NT2/D1 (cell line): ENCODE data around the gene CBX2.

Experiments used
- DNase-seq: peaks from one replicate; pipeline ENCODE4 v3.0.0-alpha.2; 2011; ENCODE audit warnings: low read depth, low spot score
- H3K27me3 ChIP-seq: 2 replicates; pipeline ENCODE4 v1.6.0; 2011; ENCODE audit warnings: mild to moderate bottlenecking; ENCODE audit not compliant: insufficient read length, insufficient read depth
- H3K36me3 ChIP-seq: 2 replicates; pipeline ENCODE4 v1.6.1; 2011; ENCODE audit warnings: mild to moderate bottlenecking, low read length, mixed read lengths; ENCODE audit not compliant: insufficient read depth, insufficient read length
- H3K4me1 ChIP-seq: 2 replicates; pipeline ENCODE4 v1.5.1; 2011; ENCODE audit not compliant: insufficient read depth, insufficient read length
- H3K4me3 ChIP-seq: 2 replicates; pipeline ENCODE4 v1.5.1; 2011; ENCODE audit warnings: low read depth; ENCODE audit not compliant: insufficient read length
- H3K9ac ChIP-seq: 2 replicates; pipeline ENCODE4 v1.6.0; 2011; ENCODE audit warnings: low read depth; ENCODE audit not compliant: insufficient read length
- H3K9me3 ChIP-seq: 2 replicates; pipeline ENCODE4 v1.5.1; 2011; ENCODE audit warnings: mild to moderate bottlenecking, low read length; ENCODE audit not compliant: insufficient read depth
- SUZ12 ChIP-seq: IDR thresholded peaks from 2 replicates; pipeline ENCODE4 v1.6.1; 2011; ENCODE audit not compliant: insufficient read length, insufficient read depth; ENCODE audit errors: extremely low read depth
- YY1 ChIP-seq: IDR thresholded peaks from 2 replicates; pipeline ENCODE4 v1.6.1; 2011; ENCODE audit not compliant: insufficient read length, insufficient read depth
- ZNF274 ChIP-seq: IDR thresholded peaks from 2 replicates; pipeline ENCODE4 v1.6.1; 2011; ENCODE audit warnings: mild to moderate bottlenecking, low read depth, low read length

Gene CBX2

DNA sequence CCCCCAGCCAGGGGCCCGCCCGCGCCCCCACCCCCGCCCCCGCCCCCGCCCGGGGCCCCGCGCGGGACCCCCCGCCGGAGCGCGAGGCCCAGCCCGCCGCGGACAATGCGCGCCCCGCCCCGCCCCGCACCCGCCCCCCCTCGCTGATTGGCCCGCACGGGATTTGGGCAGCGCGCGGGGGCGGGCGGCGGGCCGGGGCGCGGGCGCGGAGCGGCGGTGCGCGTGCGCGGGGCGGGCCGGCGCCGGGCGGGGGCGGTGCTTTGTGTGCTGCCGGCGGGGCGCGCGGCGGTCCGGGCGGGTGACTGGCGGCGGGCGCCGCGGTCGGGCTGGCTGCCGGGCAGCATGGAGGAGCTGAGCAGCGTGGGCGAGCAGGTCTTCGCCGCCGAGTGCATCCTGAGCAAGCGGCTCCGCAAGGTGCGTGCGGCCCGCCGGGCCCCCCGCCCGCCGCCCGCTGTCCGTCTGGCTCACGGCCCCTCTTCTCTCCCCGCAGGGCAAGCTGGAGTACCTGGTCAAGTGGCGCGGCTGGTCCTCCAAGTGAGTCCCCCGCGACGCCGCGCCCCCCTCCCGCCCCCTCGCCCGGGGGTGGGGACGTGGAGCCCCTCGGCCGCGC is at the start of gene CBX2:
Gene CBX2, plus strand, starts transcription at position 255 of the 610 bp plus-strand sequence. Its CDS starts 88 bp downstream, at position 343.
- DNase-seq, result no peak
- peak within 1 kb of the TSS; percentile 95 for H3K9ac ChIP-seq
- no peaks in the 10 kb centered on the region for H3K9me3 ChIP-seq
- peak within 1 kb of the TSS; percentile 78 for H3K4me3 ChIP-seq
- TF ChIP-seq SUZ12 (no peak), ZNF274 (no peak), YY1 (no peak)
- peaks cover 38% of the 10 kb centered on the region for H3K36me3 ChIP-seq
- H3K27me3 ChIP-seq, result peaks cover 8% of the 10 kb centered on the region
- H3K4me1 ChIP-seq, result peaks cover 21% of the 10 kb centered on the region

- Histone ChIP-seq H3K36me3 (no peaks in the 10 kb centered on the region), H3K9ac (peak overlapping the region; percentile 64), H3K27me3 (no peaks in the 10 kb centered on the region), H3K9me3 (no peaks in the 10 kb centered on the region), H3K4me3 (peak overlapping the region; percentile 37), H3K4me1 (peaks cover 6% of the 10 kb centered on the region)
- peak; percentile 80 for DNase-seq
- TF ChIP-seq YY1 (peak; percentile 78), SUZ12 (no peak)
These were observed 49.6 kb upstream of the CBX2 start for GRCh38 chr17:79728169-79728907.

DNA sequence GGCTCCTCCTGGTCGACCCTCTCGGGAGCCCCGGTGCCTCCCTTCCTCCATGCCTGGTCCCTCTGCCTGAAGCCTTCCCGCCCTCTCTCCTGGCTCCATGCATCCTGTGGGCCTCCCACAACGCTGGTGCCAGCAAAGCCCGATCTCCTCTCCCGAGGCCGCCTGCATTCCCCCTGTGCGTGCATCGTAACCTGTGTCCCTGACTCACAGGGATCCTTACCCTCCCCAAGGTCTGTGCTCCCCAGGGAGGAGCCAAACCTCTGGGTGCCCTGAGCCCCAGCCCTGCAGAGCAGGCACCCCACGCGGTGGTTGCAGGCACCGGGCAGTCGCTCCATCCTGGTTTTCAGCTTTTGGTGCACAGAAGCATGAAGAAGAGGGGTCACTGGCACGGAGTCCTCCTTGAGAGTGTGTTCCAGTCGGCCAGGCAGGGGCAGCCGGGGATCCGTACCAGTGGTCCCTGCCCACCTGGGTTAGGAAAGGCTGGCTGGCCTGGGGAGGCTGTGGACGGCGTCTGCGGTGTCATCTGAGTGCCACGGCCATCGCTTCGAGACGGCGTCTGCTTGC is 49.0 kb upstream of the CBX2 start:
- peaks cover 8% of the 10 kb centered on the region for H3K4me1 ChIP-seq
- H3K4me3 ChIP-seq, result no peak overlapping the region
- DNase-seq, result no peak
- H3K9ac ChIP-seq, result no peak overlapping the region
- H3K27me3 ChIP-seq, result no peaks in the 10 kb centered on the region
- TF ChIP-seq SUZ12 (no peak), YY1 (no peak), ZNF274 (no peak)
- no peaks in the 10 kb centered on the region for H3K9me3 ChIP-seq
- no peaks in the 10 kb centered on the region for H3K36me3 ChIP-seq

GRCh38 chr17:79729761-79730160 is 48.2 kb upstream of the CBX2 start:
- Histone ChIP-seq H3K4me3 (no peak overlapping the region), H3K9me3 (no peaks in the 10 kb centered on the region), H3K36me3 (no peaks in the 10 kb centered on the region), H3K9ac (no peak overlapping the region), H3K27me3 (no peaks in the 10 kb centered on the region), H3K4me1 (peaks cover 8% of the 10 kb centered on the region)
- no peak for DNase-seq
- TF ChIP-seq ZNF274 (no peak), SUZ12 (no peak), YY1 (no peak)

DNA sequence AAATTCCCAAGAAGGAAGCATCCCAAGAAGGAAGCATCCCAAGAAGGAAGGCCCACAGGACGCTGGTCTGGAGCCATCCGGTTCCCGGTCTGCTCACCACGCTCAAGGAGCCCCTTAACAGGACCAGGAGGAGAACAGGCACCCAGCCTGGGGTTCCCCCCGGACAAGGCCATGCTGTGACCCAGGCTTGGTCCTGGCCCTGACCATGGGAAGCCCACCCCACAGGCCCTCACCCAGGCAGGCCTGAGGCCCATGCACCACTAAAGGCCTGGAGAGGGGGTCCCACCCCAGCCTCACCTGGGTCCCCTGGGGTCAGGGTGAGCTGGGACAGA is 47.5 kb upstream of the CBX2 start:
- no peak for TF ChIP-seq SUZ12
- no peak for TF ChIP-seq YY1
- TF ChIP-seq ZNF274, result no peak
- H3K9ac ChIP-seq, result no peak overlapping the region
- peaks cover 8% of the 10 kb centered on the region for H3K4me1 ChIP-seq
- H3K9me3 ChIP-seq, result no peaks in the 10 kb centered on the region
- no peaks in the 10 kb centered on the region for H3K36me3 ChIP-seq
- no peaks in the 10 kb centered on the region for H3K27me3 ChIP-seq
- DNase-seq, result no peak
- no peak overlapping the region for H3K4me3 ChIP-seq

- Histone ChIP-seq H3K27me3 (no peaks in the 10 kb centered on the region), H3K4me1 (peaks cover 8% of the 10 kb centered on the region), H3K9me3 (no peaks in the 10 kb centered on the region), H3K4me3 (no peak within 1 kb of the TSS), H3K36me3 (no peaks in the 10 kb centered on the region), H3K9ac (no peak within 1 kb of the TSS)
- no peak for DNase-seq
- no peak for TF ChIP-seq ZNF274
- no peak for TF ChIP-seq YY1
- no peak for TF ChIP-seq SUZ12
These were observed 47.0 kb upstream of the CBX2 start, which contains the start of gene ENPP7 for GRCh38 chr17:79730769-79731483. ENPP7 (plus strand) TSS chr17:79730943; CDS start chr17:79731140, 197 bp downstream.

GRCh38 chr17:79732254-79732653 is 45.7 kb upstream of the CBX2 start:
- Histone ChIP-seq H3K4me3 (no peak overlapping the region), H3K9me3 (no peaks in the 10 kb centered on the region), H3K36me3 (no peaks in the 10 kb centered on the region), H3K4me1 (peaks cover 8% of the 10 kb centered on the region), H3K27me3 (no peaks in the 10 kb centered on the region), H3K9ac (no peak overlapping the region)
- no peak for TF ChIP-seq ZNF274
- no peak for TF ChIP-seq SUZ12
- no peak for TF ChIP-seq YY1
- DNase-seq, result no peak
